Smooth muscle cell (in vitro differentiated cells): Measurements from ENCODE around the gene TAS1R3. TPM values are rescaled to one million over a fixed set of nuclear protein-coding genes. Genes with fewer than 3 reads are reported as not detected.
A peak's percentile ranks its signal among the peaks of the same experiment; 100 is the strongest.

Experiments
- DNase-seq: peaks from one replicate; lab custom pipeline; 2025; ENCODE audit not compliant: unreplicated experiment; lab: John Stamatoyannopoulos, UW
- H2AFZ ChIP-seq: fragments of 200-600 bp; sonication (generic); 2 replicates; pipeline ENCODE4 v1.6.0; 2016; ENCODE audit warnings: antibody characterized with exemption, low read depth, mild to moderate bottlenecking
- H3F3A ChIP-seq: fragments of 200-600 bp; sonication (generic); 2 replicates; pipeline ENCODE4 v1.6.0; 2017; ENCODE audit warnings: antibody characterized with exemption, low read depth
- H3K27ac ChIP-seq: fragments of 200-600 bp; sonication (generic); 2 replicates; pipeline ENCODE4 v1.5.1; 2016; ENCODE audit warnings: low read depth, mild to moderate bottlenecking
- H3K27me3 ChIP-seq: fragments of 200-600 bp; sonication (generic); 2 replicates; pipeline ENCODE4 v1.6.1; 2016; ENCODE audit warnings: low read depth, mild to moderate bottlenecking
- H3K36me3 ChIP-seq: fragments of 200-600 bp; sonication (generic); 2 replicates; pipeline ENCODE4 v1.5.1; 2016; ENCODE audit warnings: low read depth
- H3K4me1 ChIP-seq: fragments of 200-600 bp; sonication (generic); 2 replicates; pipeline ENCODE4 v1.5.1; 2016; ENCODE audit warnings: low read depth
- H3K4me2 ChIP-seq: fragments of 200-600 bp; sonication (generic); 2 replicates; pipeline ENCODE4 v1.6.0; 2016; ENCODE audit warnings: mild to moderate bottlenecking
- H3K4me3 ChIP-seq: fragments of 200-600 bp; sonication (generic); 2 replicates; pipeline ENCODE4 v1.5.1; 2016; ENCODE audit warnings: mild to moderate bottlenecking
- H3K79me2 ChIP-seq: fragments of 200-600 bp; sonication (generic); 2 replicates; pipeline ENCODE4 v1.6.0; 2016; ENCODE audit warnings: low read depth, mild to moderate bottlenecking
- H3K9ac ChIP-seq: fragments of 200-600 bp; sonication (generic); 2 replicates; pipeline ENCODE4 v1.6.0; 2016; ENCODE audit warnings: low read depth
- H3K9me3 ChIP-seq: fragments of 200-600 bp; sonication (generic); replicated peaks from 2 replicates; pipeline ENCODE4 v1.5.1; 2016; ENCODE audit warnings: low read depth
- H4K20me1 ChIP-seq: fragments of 200-600 bp; sonication (generic); 2 replicates; pipeline ENCODE4 v1.6.0; 2016; ENCODE audit warnings: low read depth
- WGBS: methylation state at CpG from one replicate; pipeline ENCODE4 v1.1.7; 2016; ENCODE audit warnings: low lambda C conversion rate; 5-methylcytosine and 5-hydroxymethylcytosine counted together
- polyA plus RNA-seq: library from polyadenylated mRNA; unstranded; fragments of >200 nt; fragmentation: Nextera tagmentation; extraction: Ambion mirVana; gene quantifications from 2 replicates; pipeline ENCODE4 v1.2.1, GENCODE V29; 2016
- total RNA-seq: library from RNA; depleted of rRNA; stranded (reverse); fragments of >200 nt; gene quantifications from 2 replicates; pipeline ENCODE4 v1.2.3, GENCODE V29; 2014
- TF ChIP-seq, protein P1 (sequence below): fragments of 200-600 bp; sonication (generic); IDR thresholded peaks from 2 replicates; pipeline ENCODE4 v1.5.1; 2017; ENCODE audit warnings: borderline replicate concordance, mild to moderate bottlenecking, antibody characterized with exemption; ENCODE audit not compliant: insufficient read depth, poor library complexity, severe bottlenecking

TAS1R3 gene
- total and polyA plus RNA-seq, 2 experiments from 2014 or later, result 0.18 to 0.39 TPM

DNA sequence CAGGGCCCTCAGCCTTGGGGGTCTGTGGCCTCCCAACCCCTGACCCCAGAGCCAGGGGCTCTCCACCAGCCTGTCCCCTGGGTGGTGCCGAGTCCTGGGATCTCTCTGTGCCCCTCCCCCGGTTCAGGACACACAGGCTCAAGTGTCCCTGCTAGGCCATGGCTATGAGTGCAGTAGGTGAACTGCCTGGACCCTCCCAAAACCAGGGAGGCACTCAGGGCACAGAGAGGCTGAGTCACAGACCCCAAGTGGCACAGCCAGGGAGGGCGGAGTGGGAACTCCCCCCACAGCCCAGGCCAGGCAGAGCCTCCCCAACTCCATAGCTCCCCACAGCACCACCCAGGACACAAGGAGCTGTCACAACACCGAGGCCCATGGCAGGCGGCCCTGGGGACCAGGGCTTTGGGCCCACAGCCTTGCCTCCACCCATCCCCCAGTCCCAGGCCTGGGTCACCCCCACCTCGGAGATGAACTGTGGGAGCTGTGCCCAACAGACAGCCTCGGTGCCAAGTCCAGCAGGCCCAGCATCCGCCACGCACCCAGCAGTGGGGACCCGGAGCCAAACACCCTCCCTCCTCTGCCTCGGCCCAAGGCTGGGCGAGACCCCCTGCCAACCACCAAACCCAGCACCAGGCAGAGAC, 14.9 kb downstream of the TAS1R3 start:
- no peak for DNase-seq
- peaks cover 57% of the 10 kb centered on the region for H3K79me2 ChIP-seq
- peak overlapping the region; percentile 77 for H3K27ac ChIP-seq
- peaks cover 75% of the 10 kb centered on the region for H4K20me1 ChIP-seq
- H3K9ac ChIP-seq, result no peak overlapping the region
- H3K36me3 ChIP-seq, result no peaks in the 10 kb centered on the region
- H3K27me3 ChIP-seq, result no peaks in the 10 kb centered on the region
- no peaks in the 10 kb centered on the region for H3K9me3 ChIP-seq
- TF ChIP-seq, protein P1, sequence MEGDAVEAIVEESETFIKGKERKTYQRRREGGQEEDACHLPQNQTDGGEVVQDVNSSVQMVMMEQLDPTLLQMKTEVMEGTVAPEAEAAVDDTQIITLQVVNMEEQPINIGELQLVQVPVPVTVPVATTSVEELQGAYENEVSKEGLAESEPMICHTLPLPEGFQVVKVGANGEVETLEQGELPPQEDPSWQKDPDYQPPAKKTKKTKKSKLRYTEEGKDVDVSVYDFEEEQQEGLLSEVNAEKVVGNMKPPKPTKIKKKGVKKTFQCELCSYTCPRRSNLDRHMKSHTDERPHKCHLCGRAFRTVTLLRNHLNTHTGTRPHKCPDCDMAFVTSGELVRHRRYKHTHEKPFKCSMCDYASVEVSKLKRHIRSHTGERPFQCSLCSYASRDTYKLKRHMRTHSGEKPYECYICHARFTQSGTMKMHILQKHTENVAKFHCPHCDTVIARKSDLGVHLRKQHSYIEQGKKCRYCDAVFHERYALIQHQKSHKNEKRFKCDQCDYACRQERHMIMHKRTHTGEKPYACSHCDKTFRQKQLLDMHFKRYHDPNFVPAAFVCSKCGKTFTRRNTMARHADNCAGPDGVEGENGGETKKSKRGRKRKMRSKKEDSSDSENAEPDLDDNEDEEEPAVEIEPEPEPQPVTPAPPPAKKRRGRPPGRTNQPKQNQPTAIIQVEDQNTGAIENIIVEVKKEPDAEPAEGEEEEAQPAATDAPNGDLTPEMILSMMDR, result no peak
- no peak overlapping the region for H2AFZ ChIP-seq
- peaks cover 12% of the 10 kb centered on the region for H3K4me1 ChIP-seq
- H3F3A ChIP-seq, result no peaks in the 10 kb centered on the region
- no peak overlapping the region for H3K4me2 ChIP-seq
- no peak overlapping the region for H3K4me3 ChIP-seq
- 98% methylated on average over 12 of the region's 12 CpGs for WGBS

DNA sequence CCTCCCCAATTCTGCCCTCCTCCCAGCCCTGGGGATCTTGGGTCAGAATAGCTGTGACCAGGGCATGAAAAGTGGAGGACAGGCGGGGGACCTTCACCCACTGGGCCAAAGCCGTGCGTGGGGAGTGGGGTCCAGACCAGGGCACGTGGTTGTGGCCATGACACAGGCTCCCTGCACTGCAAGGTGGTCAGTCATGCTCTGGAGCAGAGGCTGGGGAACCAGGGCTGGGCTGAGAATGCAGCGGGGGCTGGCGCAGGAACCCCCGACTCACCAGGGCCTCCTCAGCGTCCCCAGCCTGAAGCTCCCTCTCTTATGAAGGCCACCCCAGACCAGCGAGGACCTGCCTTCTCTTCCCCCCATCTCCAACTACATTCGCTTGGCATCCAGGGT, 15.4 kb downstream of the TAS1R3 start:
- no peak overlapping the region for H2AFZ ChIP-seq
- no peaks in the 10 kb centered on the region for H3K9me3 ChIP-seq
- peaks cover 12% of the 10 kb centered on the region for H3K4me1 ChIP-seq
- no peak overlapping the region for H3K27ac ChIP-seq
- no peaks in the 10 kb centered on the region for H3F3A ChIP-seq
- H4K20me1 ChIP-seq, result peaks cover 71% of the 10 kb centered on the region
- DNase-seq, result no peak
- H3K36me3 ChIP-seq, result no peaks in the 10 kb centered on the region
- no peak overlapping the region for H3K4me2 ChIP-seq
- no peak overlapping the region for H3K9ac ChIP-seq
- peaks cover 57% of the 10 kb centered on the region for H3K79me2 ChIP-seq
- 92% methylated on average over 10 of the region's 10 CpGs for WGBS
- no peak overlapping the region for H3K4me3 ChIP-seq
- TF ChIP-seq, protein P1, result no peak
- no peaks in the 10 kb centered on the region for H3K27me3 ChIP-seq

DNA sequence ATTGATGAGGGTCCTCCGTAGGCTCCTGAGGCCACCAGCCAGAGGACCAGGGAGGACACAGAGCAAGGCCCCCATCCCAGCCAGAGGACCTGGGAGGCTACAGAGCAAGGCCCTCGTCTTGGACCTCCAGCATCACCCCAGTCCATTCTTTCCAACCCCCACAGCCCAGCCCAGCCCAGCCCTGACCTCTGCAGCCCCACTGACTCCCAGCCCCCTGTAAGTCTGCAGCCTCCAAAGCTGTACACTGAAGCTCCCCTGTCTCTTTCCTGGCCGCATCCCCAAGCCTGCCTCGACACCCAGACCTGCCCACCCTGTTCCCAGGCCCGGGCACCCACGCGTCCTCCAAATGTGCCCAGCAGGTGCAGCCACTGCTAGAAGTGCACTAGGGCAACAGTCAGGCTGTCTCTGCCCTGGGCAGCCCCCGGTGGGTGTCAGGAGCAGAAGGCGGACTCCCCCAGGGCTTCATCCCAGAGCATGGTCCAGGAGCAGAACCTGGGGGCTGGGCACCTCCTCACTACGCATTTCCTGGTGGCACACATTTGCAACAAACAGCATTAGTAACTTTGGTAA, 16.0 kb downstream of the TAS1R3 start:
- Histone ChIP-seq H3K79me2 (peaks cover 57% of the 10 kb centered on the region), H3K9ac (peak overlapping the region; percentile 47), H2AFZ (no peak overlapping the region), H3K9me3 (no peaks in the 10 kb centered on the region), H3K4me1 (peaks cover 12% of the 10 kb centered on the region), H3K4me3 (peak overlapping the region; percentile 72), H3F3A (peaks cover under 1% of the 10 kb centered on the region), H4K20me1 (peaks cover 71% of the 10 kb centered on the region), H3K36me3 (no peaks in the 10 kb centered on the region), H3K27me3 (no peaks in the 10 kb centered on the region), H3K4me2 (peak overlapping the region; percentile 97), H3K27ac (no peak overlapping the region)
- 87% methylated on average over 10 of the region's 10 CpGs for WGBS
- no peak for DNase-seq
- TF ChIP-seq, protein P1, result no peak
